Testis (tissue), 2 donors: ENCODE results near the gene DUSP3.

Source experiments
- POLR2A ChIP-seq: fragments of 450-650 bp; IDR thresholded peaks from one replicate; pipeline ENCODE4 v1.6.1; 2017; ENCODE audit warnings: antibody characterized with exemption, mild to moderate bottlenecking, moderate library complexity
- TF ChIP-seq, protein P1 (sequence below), 3 experiments: fragments of 450-650 bp in 2 of 3; fragments of 200-600 bp in 1 of 3; sonication (generic) in 1 of 3; IDR thresholded peaks; one replicate each; pipeline ENCODE4 v1.5.1; 2016 to 2019; ENCODE audit warnings: antibody characterized with exemption in 3 of 3, mild to moderate bottlenecking in 2 of 3, moderate library complexity in 1 of 3

DNA sequence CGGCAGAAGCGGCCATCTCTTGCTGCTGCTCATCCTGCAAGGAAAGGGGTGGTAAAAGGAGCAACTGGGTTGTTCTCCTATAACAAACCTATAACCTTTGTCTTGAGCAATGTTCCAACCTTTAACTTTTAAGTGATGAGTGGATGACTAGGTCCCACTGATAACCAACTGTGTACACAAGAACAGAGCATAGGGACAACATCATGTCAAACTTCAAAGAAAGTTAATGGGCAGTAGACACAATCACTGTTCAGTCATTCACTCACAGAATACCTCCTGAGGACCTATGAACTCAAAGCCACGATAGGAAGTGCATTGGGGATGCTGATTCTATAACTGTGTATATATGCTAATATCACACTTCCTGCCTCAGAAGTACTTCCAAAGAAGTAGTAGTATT, 23.1 kb upstream of the DUSP3 start:
- TF ChIP-seq, protein P1, sequence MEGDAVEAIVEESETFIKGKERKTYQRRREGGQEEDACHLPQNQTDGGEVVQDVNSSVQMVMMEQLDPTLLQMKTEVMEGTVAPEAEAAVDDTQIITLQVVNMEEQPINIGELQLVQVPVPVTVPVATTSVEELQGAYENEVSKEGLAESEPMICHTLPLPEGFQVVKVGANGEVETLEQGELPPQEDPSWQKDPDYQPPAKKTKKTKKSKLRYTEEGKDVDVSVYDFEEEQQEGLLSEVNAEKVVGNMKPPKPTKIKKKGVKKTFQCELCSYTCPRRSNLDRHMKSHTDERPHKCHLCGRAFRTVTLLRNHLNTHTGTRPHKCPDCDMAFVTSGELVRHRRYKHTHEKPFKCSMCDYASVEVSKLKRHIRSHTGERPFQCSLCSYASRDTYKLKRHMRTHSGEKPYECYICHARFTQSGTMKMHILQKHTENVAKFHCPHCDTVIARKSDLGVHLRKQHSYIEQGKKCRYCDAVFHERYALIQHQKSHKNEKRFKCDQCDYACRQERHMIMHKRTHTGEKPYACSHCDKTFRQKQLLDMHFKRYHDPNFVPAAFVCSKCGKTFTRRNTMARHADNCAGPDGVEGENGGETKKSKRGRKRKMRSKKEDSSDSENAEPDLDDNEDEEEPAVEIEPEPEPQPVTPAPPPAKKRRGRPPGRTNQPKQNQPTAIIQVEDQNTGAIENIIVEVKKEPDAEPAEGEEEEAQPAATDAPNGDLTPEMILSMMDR (IDR thresholded peaks at IDR 0.05): no peak
- no peak for TF ChIP-seq POLR2A
